ENCODE data around the gene SCD5.

DNA sequence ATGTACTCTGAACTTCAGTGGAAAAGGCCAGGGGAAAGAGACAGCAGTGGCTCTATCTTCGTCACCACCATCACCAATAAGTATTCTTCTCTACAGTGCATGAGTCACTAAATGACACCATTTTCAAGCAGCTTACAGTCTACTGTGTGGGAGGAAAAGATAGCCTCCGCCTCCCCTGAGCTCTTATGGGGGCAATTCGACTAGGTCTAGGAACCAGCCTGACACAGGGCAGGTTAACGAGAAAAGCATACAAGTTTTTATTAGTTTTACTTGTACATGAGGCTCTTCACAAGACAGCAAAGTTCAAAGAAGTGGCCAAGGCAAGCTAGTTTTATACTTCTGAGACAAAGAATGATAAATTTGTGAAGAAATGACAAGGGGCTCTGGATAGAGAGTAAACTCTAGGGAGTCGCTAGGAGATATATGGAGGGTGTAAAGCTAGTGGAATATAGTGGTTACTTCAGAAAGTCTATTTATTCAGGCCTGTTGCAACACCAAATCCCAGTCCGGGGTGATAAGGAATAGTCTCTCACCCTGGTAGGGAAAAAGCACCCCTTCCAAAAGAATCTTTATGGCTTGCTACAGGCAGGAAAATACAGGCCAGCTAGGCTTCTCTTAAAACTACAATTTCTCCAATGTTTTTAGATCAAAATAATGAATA lies 49.7 kb downstream of the SCD5 start:
- TF ChIP-seq, protein P1, sequence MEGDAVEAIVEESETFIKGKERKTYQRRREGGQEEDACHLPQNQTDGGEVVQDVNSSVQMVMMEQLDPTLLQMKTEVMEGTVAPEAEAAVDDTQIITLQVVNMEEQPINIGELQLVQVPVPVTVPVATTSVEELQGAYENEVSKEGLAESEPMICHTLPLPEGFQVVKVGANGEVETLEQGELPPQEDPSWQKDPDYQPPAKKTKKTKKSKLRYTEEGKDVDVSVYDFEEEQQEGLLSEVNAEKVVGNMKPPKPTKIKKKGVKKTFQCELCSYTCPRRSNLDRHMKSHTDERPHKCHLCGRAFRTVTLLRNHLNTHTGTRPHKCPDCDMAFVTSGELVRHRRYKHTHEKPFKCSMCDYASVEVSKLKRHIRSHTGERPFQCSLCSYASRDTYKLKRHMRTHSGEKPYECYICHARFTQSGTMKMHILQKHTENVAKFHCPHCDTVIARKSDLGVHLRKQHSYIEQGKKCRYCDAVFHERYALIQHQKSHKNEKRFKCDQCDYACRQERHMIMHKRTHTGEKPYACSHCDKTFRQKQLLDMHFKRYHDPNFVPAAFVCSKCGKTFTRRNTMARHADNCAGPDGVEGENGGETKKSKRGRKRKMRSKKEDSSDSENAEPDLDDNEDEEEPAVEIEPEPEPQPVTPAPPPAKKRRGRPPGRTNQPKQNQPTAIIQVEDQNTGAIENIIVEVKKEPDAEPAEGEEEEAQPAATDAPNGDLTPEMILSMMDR (IDR thresholded peaks at IDR 0.05; ENCODE audit: insufficient read depth, low read depth, low read length): no peak
- no peak for TF ChIP-seq EZH2 (IDR thresholded peaks at IDR 0.05; ENCODE audit: insufficient read depth, low read length)

Measured in astrocyte (in vitro differentiated cells and primary cell).